OCI-LY3 (cell line): ENCODE results near the gene AKR1C4.

Source experiments
- CTCF ChIP-seq: fragments of 200-600, 300-600 bp; sonication (generic); IDR thresholded peaks from 2 replicates; pipeline ENCODE4 v1.5.1; 2014; ENCODE audit warnings: antibody characterized with exemption, low read length, low read depth
- EZH2phosphoT487 ChIP-seq: fragments of 200-600 bp; shearing (Covaris generic); IDR thresholded peaks from 2 replicates; pipeline ENCODE4 v1.6.1; 2018; ENCODE audit warnings: antibody characterized with exemption, mixed run types, low read depth

- TF ChIP-seq CTCF (no peak), EZH2phosphoT487 (no peak)
These were observed 48.5 kb upstream of the AKR1C4 start for GRCh38 chr10:5147981-5148677.
